NB4 (cell line): ENCODE measurements around the gene VASH2.

Experiments
- CTCF ChIP-seq: IDR thresholded peaks from one replicate; pipeline ENCODE4 v1.5.1; 2012; ENCODE audit warnings: low read depth, low read length
- MAX ChIP-seq: IDR thresholded peaks from 2 replicates; pipeline ENCODE4 v1.6.1; 2011; ENCODE audit warnings: low read depth, low read length
- MYC ChIP-seq: IDR thresholded peaks from 2 replicates; pipeline ENCODE4 v1.6.1; 2011; ENCODE audit warnings: low read depth, low read length
- POLR2A ChIP-seq: IDR thresholded peaks from 2 replicates; pipeline ENCODE4 v1.6.1; 2011; ENCODE audit warnings: mild to moderate bottlenecking; ENCODE audit not compliant: insufficient read length; ENCODE audit errors: extremely low read depth

GRCh38 chr1:212959266-212960220 lies 9.2 kb downstream of the VASH2 start:
- TF ChIP-seq POLR2A = no peak
- no peak for TF ChIP-seq CTCF
- TF ChIP-seq MAX = no peak
- TF ChIP-seq MYC = no peak
